Skeletal muscle satellite cell (primary cell): ENCODE data around the gene RAB9A.

Source experiments
- H3K27me3 ChIP-seq: 2 replicates; pipeline ENCODE4 v1.7.0; 2013; ENCODE audit warnings: low read length; ENCODE audit not compliant: control insufficient read depth, insufficient read depth
- H3K36me3 ChIP-seq: 2 replicates; pipeline ENCODE4 v1.7.0; 2013; ENCODE audit warnings: mild to moderate bottlenecking, control low read depth, low read length; ENCODE audit not compliant: insufficient read depth
- H3K4me1 ChIP-seq: 2 replicates; pipeline ENCODE4 v1.7.0; 2013; ENCODE audit warnings: low read length; ENCODE audit not compliant: control insufficient read depth, insufficient read depth
- H3K4me2 ChIP-seq: 2 replicates; pipeline ENCODE4 v1.7.0; 2013; ENCODE audit warnings: mild to moderate bottlenecking, low read length
- H3K4me3 ChIP-seq: 2 replicates; pipeline ENCODE4 v1.7.0; 2013; ENCODE audit warnings: low read length
- H3K9ac ChIP-seq: 2 replicates; pipeline ENCODE4 v1.7.0; 2013; ENCODE audit warnings: mild to moderate bottlenecking, low read depth, low read length, moderate library complexity
- H3K9me3 ChIP-seq: replicated peaks from 2 replicates; pipeline ENCODE4 v1.7.0; 2013; ENCODE audit warnings: mild to moderate bottlenecking, control low read depth, low read length

The RAB9A gene

DNA sequence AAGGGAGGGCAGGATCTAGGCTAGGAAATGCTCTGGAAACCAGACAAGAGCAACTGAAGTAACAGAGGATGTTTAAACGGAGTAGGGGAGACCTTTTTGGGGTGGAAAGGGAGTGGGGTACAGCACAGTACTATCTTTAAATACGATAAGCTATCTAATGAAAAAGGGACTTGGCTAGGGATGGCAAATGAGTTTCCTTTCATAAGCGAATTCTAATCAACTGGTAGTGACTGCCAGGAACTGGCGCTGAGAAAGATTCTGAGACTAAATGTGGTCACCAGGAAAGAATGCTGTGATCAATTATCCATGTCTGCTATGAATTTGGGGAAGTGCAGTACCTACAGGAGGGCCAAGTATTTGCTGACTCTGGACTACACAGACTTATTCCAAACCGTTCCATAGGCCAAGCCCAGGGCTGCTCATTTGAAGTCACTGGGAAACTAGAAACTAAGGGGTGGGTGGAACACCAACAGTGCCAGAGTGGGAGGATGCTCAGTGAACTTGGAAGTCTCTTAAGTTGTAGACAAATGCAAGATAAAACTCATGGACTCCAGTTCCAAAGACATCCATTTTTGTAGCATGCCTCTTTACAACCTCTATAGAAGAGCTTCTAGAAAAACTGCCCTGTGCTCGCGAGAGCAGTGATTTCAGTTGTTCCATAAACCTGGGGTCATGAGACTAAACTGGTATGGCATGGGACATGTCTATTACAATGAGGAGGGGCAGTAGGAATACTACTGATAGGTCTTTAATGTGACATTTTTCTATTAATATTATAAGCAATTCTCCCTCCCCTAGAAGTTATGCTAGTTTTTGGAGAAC lies 43.5 kb downstream of the RAB9A start:
- Histone ChIP-seq H3K4me2 (no peak overlapping the region), H3K4me3 (no peak overlapping the region), H3K4me1 (peaks cover 11% of the 10 kb centered on the region), H3K27me3 (no peaks in the 10 kb centered on the region), H3K9ac (no peak overlapping the region), H3K9me3 (no peaks in the 10 kb centered on the region), H3K36me3 (no peaks in the 10 kb centered on the region)

- Histone ChIP-seq H3K9ac (peak overlapping the region; percentile 89), H3K27me3 (no peaks in the 10 kb centered on the region), H3K4me2 (peak overlapping the region; percentile 77), H3K4me1 (peaks cover 11% of the 10 kb centered on the region), H3K9me3 (no peaks in the 10 kb centered on the region), H3K36me3 (no peaks in the 10 kb centered on the region), H3K4me3 (peak overlapping the region; percentile 81)
Observed at GRCh38 chrX:13733506-13733905, 44.6 kb downstream of the RAB9A start.

DNA sequence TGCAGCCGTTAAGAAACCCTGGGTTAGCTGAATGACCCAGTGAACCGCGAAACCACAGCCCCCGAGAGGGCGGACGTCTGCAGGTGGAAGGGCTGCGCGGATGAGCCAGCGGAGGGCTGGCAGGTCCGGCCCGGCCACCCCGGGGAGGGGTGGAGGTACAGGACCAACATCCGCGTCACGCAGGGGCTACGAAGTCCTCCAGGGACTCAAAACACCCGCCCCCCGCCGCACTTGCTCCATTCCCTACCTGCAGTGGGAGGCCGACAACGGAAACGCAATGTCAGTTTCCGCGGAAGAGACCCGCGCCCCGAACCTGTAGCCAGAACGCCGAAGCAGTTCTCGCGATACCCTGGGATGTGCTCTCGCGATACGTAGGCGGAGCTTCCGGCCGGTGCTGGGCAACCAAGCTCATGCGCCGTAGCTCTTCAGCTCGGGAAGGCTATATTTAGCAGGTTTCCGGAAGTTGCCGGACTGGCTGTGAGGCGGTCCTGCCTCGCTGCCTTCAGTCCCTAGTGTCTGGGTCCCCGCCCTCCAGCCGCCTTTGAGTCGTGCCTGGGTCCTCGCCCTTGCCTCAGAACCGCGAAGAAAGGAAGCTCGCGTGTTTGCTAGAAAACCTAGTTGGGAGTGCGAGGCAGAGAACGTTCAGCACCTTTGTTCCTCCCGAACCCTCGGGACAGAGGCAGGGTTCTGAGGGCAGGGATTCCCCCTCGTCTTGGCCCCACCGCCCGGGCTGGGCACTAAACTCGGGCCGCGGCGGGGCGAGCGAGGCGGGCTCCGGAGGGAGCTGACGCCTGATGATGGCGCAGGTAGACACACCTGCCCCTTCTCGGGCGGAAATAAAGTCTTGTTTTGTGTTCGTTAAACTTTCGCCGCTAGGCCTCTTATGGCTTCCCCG lies 45.6 kb downstream of the RAB9A start, which contains the start of the genes OFD1 and TRAPPC2:
Gene OFD1, plus strand, starts transcription at position 471 of the 895 bp plus-strand sequence. Its CDS starts 324 bp downstream, at position 795.
Gene TRAPPC2, minus strand, starts transcription at position 343 of the 895 bp plus-strand sequence. CDS start 14,657 bp downstream, outside the sequence.
- peak within 1 kb of the TSS; percentile 80 for H3K4me2 ChIP-seq
- H3K27me3 ChIP-seq = no peaks in the 10 kb centered on the region
- H3K4me1 ChIP-seq = peaks cover 11% of the 10 kb centered on the region
- H3K36me3 ChIP-seq = no peaks in the 10 kb centered on the region
- peak within 1 kb of the TSS; percentile 81 for H3K4me3 ChIP-seq
- no peaks in the 10 kb centered on the region for H3K9me3 ChIP-seq
- peak within 1 kb of the TSS; percentile 89 for H3K9ac ChIP-seq

- H3K4me2 ChIP-seq = no peak overlapping the region
- no peaks in the 10 kb centered on the region for H3K9me3 ChIP-seq
- H3K4me3 ChIP-seq = no peak overlapping the region
- no peaks in the 10 kb centered on the region for H3K27me3 ChIP-seq
- H3K36me3 ChIP-seq = peaks cover 5% of the 10 kb centered on the region
- H3K4me1 ChIP-seq = no peaks in the 10 kb centered on the region
- no peak overlapping the region for H3K9ac ChIP-seq
Observed at GRCh38 chrX:13741695-13742094, 52.8 kb downstream of the RAB9A start.

DNA sequence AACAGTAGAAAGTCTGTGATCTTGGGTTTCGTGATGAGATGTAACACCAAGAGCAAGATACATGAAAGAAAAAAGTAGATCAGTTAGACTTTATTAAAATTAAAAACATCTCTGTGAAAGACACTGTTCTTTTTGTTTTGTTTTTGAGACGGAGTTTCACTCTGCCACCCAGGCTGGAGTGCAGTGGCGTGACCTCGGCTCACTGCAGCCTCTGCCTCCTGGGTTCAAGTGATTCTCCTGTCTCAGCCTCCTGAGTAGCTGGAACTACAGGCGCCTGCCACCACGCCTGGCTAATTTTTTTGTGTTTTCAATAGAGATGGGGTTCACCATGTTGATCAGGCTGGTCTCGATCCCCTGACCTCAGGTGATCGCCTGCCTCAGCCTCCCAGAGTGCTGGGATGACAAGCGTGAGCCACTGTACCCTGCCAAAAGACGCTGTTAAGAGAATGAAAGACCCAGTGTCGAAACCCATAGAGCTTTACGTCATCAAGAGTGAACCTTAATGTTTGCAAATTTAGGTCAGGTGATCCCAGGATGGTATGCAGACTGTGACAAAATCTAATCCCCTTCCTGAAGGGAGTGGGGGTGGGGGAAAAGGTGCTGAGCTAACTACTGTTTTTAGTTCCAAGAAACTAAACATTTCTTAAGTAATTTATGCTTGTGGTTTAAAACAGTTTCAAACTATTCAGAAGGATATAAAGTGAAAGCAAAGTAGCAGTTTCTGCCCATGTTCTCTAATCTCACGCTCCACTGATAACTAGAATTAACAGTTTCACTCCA lies 53.7 kb downstream of the RAB9A start:
- H3K4me2 ChIP-seq = no peak overlapping the region
- H3K36me3 ChIP-seq = peaks cover 5% of the 10 kb centered on the region
- peaks cover 1% of the 10 kb centered on the region for H3K4me1 ChIP-seq
- no peak overlapping the region for H3K4me3 ChIP-seq
- H3K9ac ChIP-seq = no peak overlapping the region
- H3K9me3 ChIP-seq = no peaks in the 10 kb centered on the region
- no peaks in the 10 kb centered on the region for H3K27me3 ChIP-seq

DNA sequence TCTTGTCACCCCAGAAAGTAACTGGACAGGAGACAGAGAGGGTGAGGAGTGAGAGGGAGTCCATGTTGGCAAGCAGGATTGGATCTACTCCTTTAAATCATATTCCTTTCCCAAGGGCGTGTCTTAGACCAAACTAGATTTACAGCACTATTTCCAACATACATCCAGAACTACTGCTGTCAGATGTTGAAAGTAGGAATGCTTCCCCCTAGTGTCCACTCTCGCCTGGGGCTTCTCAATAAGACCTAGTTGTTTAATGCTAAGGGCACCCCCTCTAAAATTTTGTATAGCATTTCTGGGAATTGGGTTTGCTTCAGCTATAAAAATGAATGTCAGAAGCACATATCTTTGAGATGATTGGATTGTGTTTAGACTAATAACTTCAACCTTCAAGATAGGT lies 58.9 kb downstream of the RAB9A start:
- Histone ChIP-seq H3K4me3 (no peak overlapping the region), H3K9me3 (no peaks in the 10 kb centered on the region), H3K4me1 (peaks cover 6% of the 10 kb centered on the region), H3K27me3 (no peaks in the 10 kb centered on the region), H3K4me2 (no peak overlapping the region), H3K9ac (no peak overlapping the region), H3K36me3 (peaks cover 9% of the 10 kb centered on the region)

DNA sequence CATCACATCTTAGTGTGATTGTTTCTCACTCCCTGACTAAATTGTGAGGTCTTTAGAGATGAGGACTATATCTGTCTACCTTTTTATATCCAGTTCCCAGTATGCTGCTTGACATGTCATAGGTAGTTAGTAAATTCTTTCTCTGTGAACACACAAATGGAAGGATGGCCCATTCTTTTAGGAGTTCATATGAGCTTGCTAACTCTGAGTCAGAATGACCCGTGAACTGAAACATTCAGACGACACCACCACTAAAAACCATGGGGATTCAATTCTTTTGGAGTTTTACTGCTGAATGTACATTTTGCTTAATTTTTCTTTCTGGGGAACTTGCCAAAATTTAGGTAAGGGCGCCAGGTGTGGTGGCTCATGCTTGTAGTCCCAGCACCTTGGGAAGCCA lies 59.6 kb downstream of the RAB9A start:
- Histone ChIP-seq H3K27me3 (no peaks in the 10 kb centered on the region), H3K4me1 (peaks cover 6% of the 10 kb centered on the region), H3K4me3 (no peak overlapping the region), H3K9me3 (no peaks in the 10 kb centered on the region), H3K9ac (no peak overlapping the region), H3K36me3 (peaks cover 12% of the 10 kb centered on the region), H3K4me2 (no peak overlapping the region)

- Histone ChIP-seq H3K4me2 (no peak overlapping the region), H3K36me3 (peaks cover 10% of the 10 kb centered on the region), H3K9me3 (no peaks in the 10 kb centered on the region), H3K4me1 (peaks cover 6% of the 10 kb centered on the region), H3K9ac (no peak overlapping the region), H3K27me3 (no peaks in the 10 kb centered on the region), H3K4me3 (no peak overlapping the region)
Observed at GRCh38 chrX:13750204-13750603, 61.3 kb downstream of the RAB9A start.

DNA sequence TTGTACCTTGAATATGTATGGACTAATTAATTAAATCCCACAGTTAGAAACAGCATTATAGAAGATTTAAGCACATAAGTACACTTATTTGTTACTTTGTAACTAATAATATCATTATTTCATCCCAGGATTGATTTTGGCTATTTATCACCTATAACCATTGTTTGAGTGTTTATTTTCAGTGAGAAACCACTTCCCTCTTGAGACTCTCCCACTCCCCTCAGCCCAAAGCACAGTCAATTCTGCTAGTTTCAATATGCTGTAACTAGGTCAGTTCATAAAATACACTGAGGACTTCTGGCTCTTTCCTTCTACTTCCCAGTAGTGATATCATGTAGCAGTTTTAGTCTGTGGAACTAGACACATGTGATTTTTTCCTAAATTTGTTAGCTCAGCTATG lies 61.9 kb downstream of the RAB9A start:
- H3K9ac ChIP-seq = no peak overlapping the region
- no peaks in the 10 kb centered on the region for H3K9me3 ChIP-seq
- no peaks in the 10 kb centered on the region for H3K27me3 ChIP-seq
- H3K4me1 ChIP-seq = peaks cover 6% of the 10 kb centered on the region
- no peak overlapping the region for H3K4me2 ChIP-seq
- peaks cover 7% of the 10 kb centered on the region for H3K36me3 ChIP-seq
- no peak overlapping the region for H3K4me3 ChIP-seq

GRCh38 chrX:13752141-13752540 lies 63.2 kb downstream of the RAB9A start:
- peaks cover 12% of the 10 kb centered on the region for H3K36me3 ChIP-seq

DNA sequence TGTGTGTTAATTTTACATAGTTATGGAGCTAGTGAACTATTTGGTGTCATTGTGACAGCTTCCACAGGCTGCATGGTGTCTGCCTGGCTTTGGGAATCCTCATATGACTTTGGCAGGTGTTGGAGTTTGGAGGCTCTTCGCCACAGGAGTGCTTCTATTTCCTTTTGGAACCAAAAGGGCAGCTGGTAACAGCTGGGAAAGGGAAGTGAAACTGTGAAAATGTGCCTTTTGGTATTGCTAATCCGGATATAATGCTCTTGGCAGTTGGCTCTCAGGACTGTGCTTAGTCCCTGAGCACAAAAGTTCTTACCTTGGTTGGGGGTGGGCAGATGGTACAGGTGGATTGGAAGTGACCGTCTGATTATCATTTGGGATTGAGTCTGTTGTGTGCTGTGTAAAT lies 63.7 kb downstream of the RAB9A start:
- Histone ChIP-seq H3K4me2 (no peak overlapping the region), H3K4me3 (no peak overlapping the region), H3K36me3 (peaks cover 12% of the 10 kb centered on the region), H3K4me1 (peaks cover 4% of the 10 kb centered on the region), H3K9me3 (no peaks in the 10 kb centered on the region), H3K27me3 (no peaks in the 10 kb centered on the region), H3K9ac (no peak overlapping the region)

More at GRCh38 chrX:13752141-13752540, 63.2 kb downstream of the RAB9A start:
- H3K27me3 ChIP-seq = no peaks in the 10 kb centered on the region
- peaks cover 6% of the 10 kb centered on the region for H3K4me1 ChIP-seq
- no peaks in the 10 kb centered on the region for H3K9me3 ChIP-seq
- H3K4me3 ChIP-seq = no peak overlapping the region
- H3K9ac ChIP-seq = no peak overlapping the region
- no peak overlapping the region for H3K4me2 ChIP-seq
